Measurements from ENCODE around the gene GULP1. TPM values are rescaled to one million over a fixed set of nuclear protein-coding genes. Genes with fewer than 3 reads are reported as not detected.
A peak's percentile ranks its signal among the peaks of the same experiment; 100 is the strongest.
"Not testable (repeated sequence)": the region's sequence is repeated elsewhere in the genome, so short reads cannot be mapped to it uniquely, and the experiment has no call there.

The GULP1 gene
- total RNA-seq, 2 experiments from 2014 or later, result not detected

GRCh38 chr2:188519136-188519535 lies 227.5 kb downstream of the GULP1 start:
- ATAC-seq, result no peak
- H3K27ac Mint-ChIP-seq, result no peak overlapping the region
- DNase-seq, result no peak
- H3K9me3 Mint-ChIP-seq (ENCODE audit: insufficient read depth), result no peaks in the 10 kb centered on the region
- no peaks in the 10 kb centered on the region for H3K36me3 Mint-ChIP-seq (ENCODE audit: low read depth)
- no peaks in the 10 kb centered on the region for H3K27me3 Mint-ChIP-seq (ENCODE audit: low read depth)
- ChIA-PET POLR2A (no interaction called here), CTCF (no interaction called here)
- H3K4me1 Mint-ChIP-seq (ENCODE audit: low read depth), result no peaks in the 10 kb centered on the region
- H3K4me3 Mint-ChIP-seq, result no peak overlapping the region

GRCh38 chr2:188522517-188522916 lies 230.8 kb downstream of the GULP1 start:
- Mint-ChIP-seq H3K36me3 (ENCODE audit: low read depth) (no peaks in the 10 kb centered on the region), H3K9me3 (ENCODE audit: insufficient read depth) (no peaks in the 10 kb centered on the region), H3K27ac (no peak overlapping the region), H3K27me3 (ENCODE audit: low read depth) (no peaks in the 10 kb centered on the region), H3K4me1 (ENCODE audit: low read depth) (no peaks in the 10 kb centered on the region), H3K4me3 (no peak overlapping the region)
- DNase-seq (no peak), ATAC-seq (no peak)
- ChIA-PET POLR2A (no interaction called here), CTCF (no interaction called here)

DNA sequence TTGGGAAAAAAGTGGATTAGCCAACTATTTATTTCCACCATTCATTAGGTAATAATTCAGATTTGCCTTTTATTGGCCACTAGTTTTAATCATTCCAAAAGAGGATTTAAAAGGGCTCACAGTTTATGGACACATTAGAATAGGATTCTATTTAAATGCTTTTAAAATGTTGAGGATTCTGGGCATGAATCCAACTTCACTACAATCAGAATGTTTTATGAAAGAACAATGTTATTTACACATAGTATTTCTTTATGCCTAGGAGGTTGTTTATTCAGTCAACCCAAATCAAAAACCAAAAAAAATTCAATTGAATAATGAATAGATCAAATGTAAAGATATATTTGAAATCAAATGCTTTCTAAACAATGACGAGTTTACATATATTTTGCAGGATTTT lies 232.2 kb downstream of the GULP1 start:
- H3K27me3 Mint-ChIP-seq (ENCODE audit: low read depth), result no peaks in the 10 kb centered on the region

GRCh38 chr2:188524519-188525113 lies 232.9 kb downstream of the GULP1 start:
- ChIA-PET CTCF (interaction anchor here (0.7 to 2.4 kb wide), 3 partner anchors 10 to 1025 kb away, joined by 3 to 7 read pairs (median 3); no protein-coding TSS in a partner anchor), POLR2A (no interaction called here)
- no peak overlapping the region for H3K27ac Mint-ChIP-seq
- no peak overlapping the region for H3K4me3 Mint-ChIP-seq
- no peaks in the 10 kb centered on the region for H3K36me3 Mint-ChIP-seq (ENCODE audit: low read depth)
- H3K4me1 Mint-ChIP-seq (ENCODE audit: low read depth), result no peaks in the 10 kb centered on the region
- H3K9me3 Mint-ChIP-seq (ENCODE audit: insufficient read depth), result no peaks in the 10 kb centered on the region
- no peaks in the 10 kb centered on the region for H3K27me3 Mint-ChIP-seq (ENCODE audit: low read depth)
- ATAC-seq, result no peak
- DNase-seq, result peak; percentile 32

More for the DNA sequence above, 232.2 kb downstream of the GULP1 start:
- ChIA-PET CTCF (interaction anchor here (0.7 to 2.4 kb wide), 3 partner anchors 10 to 1024 kb away, joined by 3 to 7 read pairs (median 3); no protein-coding TSS in a partner anchor), POLR2A (no interaction called here)
- Mint-ChIP-seq H3K4me1 (ENCODE audit: low read depth) (no peaks in the 10 kb centered on the region), H3K9me3 (ENCODE audit: insufficient read depth) (no peaks in the 10 kb centered on the region), H3K36me3 (ENCODE audit: low read depth) (no peaks in the 10 kb centered on the region), H3K4me3 (no peak overlapping the region), H3K27ac (no peak overlapping the region)
- no peak for ATAC-seq
- DNase-seq, result no peak

DNA sequence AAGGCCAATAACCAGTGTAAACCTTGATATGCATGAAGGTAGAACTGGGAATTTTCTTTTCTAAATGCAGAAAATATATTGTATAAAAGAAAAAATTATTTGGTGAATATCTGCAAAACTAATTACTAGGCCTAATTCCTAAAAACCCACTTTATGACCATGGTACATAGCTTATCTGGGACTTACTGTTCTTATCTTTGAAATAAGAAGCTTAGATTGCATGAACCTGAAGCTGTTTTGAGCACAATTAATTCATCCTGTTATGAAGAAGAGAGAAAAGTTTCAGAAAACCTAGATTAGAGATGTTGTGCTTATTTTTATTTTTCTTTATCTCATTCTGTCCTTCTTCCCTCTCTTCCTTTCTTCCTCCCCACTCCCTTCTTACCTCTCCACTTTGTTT lies 235.0 kb downstream of the GULP1 start:
- ChIA-PET POLR2A (no interaction called here), CTCF (interaction anchor here (0.9 kb wide), 1 partner anchor 885 kb away, joined by 3 read pairs; no protein-coding TSS in a partner anchor)
- H3K4me3 Mint-ChIP-seq, result no peak overlapping the region

GRCh38 chr2:188527141-188527540 lies 235.5 kb downstream of the GULP1 start:
- CTCF ChIA-PET, result interaction anchor here (0.9 kb wide), 1 partner anchor 885 kb away, joined by 3 read pairs; no protein-coding TSS in a partner anchor

More for the DNA sequence above, 235.0 kb downstream of the GULP1 start:
- ATAC-seq, result no peak
- H3K9me3 Mint-ChIP-seq (ENCODE audit: insufficient read depth), result no peaks in the 10 kb centered on the region
- no peak overlapping the region for H3K27ac Mint-ChIP-seq
- H3K27me3 Mint-ChIP-seq (ENCODE audit: low read depth), result no peaks in the 10 kb centered on the region
- no peaks in the 10 kb centered on the region for H3K4me1 Mint-ChIP-seq (ENCODE audit: low read depth)
- no peak for DNase-seq
- no peaks in the 10 kb centered on the region for H3K36me3 Mint-ChIP-seq (ENCODE audit: low read depth)

DNA sequence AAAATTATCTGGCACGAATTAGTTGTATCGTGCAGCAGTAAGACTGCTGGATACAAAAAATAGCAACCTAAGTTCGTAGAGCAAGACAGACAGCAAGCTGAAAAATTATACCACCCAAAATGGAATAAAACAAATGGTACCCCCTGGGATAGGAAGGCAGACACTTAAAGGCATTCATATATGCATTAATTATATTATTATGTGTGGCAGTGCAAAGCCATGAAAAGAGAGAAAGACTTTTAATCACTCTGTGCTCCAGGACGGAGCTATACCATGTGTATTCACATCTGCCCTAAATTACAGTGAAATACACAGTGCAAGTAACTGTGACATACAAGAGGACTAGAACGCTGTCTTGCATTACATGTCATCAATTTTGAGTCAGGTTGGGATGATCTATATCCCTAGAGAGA lies 235.9 kb downstream of the GULP1 start:
- DNase-seq (no peak), ATAC-seq (no peak)
- Mint-ChIP-seq H3K36me3 (ENCODE audit: low read depth) (no peaks in the 10 kb centered on the region), H3K9me3 (ENCODE audit: insufficient read depth) (no peaks in the 10 kb centered on the region), H3K4me1 (ENCODE audit: low read depth) (no peaks in the 10 kb centered on the region), H3K4me3 (no peak overlapping the region), H3K27me3 (ENCODE audit: low read depth) (no peaks in the 10 kb centered on the region), H3K27ac (no peak overlapping the region)
- ChIA-PET POLR2A (no interaction called here), CTCF (interaction anchor here (0.9 kb wide), 1 partner anchor 884 kb away, joined by 3 read pairs; no protein-coding TSS in a partner anchor)

More at GRCh38 chr2:188527141-188527540, 235.5 kb downstream of the GULP1 start:
- Mint-ChIP-seq H3K4me3 (no peak overlapping the region), H3K9me3 (ENCODE audit: insufficient read depth) (no peaks in the 10 kb centered on the region), H3K36me3 (ENCODE audit: low read depth) (no peaks in the 10 kb centered on the region), H3K27me3 (ENCODE audit: low read depth) (no peaks in the 10 kb centered on the region), H3K27ac (no peak overlapping the region), H3K4me1 (ENCODE audit: low read depth) (no peaks in the 10 kb centered on the region)
- POLR2A ChIA-PET, result no interaction called here
- ATAC-seq (no peak), DNase-seq (no peak)

DNA sequence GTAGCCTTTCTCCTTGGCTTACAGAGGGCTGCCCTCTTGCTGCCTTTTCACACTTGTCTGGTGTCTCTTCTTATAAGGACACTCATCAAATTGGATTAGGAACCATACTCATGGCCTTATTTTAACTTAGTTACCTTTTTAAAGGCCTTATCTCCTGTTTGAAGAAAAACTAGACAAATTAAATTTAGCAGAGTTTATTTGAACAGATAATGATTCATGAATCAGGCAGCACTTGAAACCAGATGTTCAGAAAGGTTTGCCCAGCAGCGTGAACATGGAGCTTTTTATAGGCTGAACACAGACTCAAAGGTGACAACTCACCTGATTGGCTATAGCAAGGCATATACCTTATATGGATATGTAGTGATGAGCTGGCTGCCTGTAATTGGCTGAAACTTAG lies 238.0 kb downstream of the GULP1 start:
- H3K9me3 Mint-ChIP-seq (ENCODE audit: insufficient read depth), result no peaks in the 10 kb centered on the region
- no peak overlapping the region for H3K27ac Mint-ChIP-seq
- no peaks in the 10 kb centered on the region for H3K4me1 Mint-ChIP-seq (ENCODE audit: low read depth)
- no peak for ATAC-seq
- H3K4me3 Mint-ChIP-seq, result no peak overlapping the region
- DNase-seq, result no peak
- no peaks in the 10 kb centered on the region for H3K36me3 Mint-ChIP-seq (ENCODE audit: low read depth)
- H3K27me3 Mint-ChIP-seq (ENCODE audit: low read depth), result no peaks in the 10 kb centered on the region
- CTCF ChIA-PET, result no interaction called here
- POLR2A ChIA-PET, result no interaction called here

DNA sequence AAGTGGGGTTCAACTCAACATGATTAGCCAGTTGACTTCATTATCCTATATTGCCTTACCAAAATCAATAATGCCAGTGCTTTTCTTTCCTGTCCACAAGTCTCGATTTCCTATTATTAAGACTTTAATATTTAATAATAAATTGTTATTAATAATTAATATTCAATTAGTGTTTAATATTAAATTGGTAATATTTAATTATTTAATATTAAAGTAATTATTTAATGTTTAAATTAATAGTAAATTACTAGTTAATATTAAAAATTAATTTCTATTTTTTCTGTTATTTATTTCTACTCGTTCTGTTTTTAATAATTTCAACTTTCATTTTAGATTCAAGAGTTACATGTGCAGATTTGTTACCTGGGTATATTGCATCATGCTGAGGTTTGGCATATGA lies 243.2 kb downstream of the GULP1 start:
- CTCF ChIA-PET, result no interaction called here
- POLR2A ChIA-PET, result no interaction called here
- no peak for DNase-seq
- no peak overlapping the region for H3K4me3 Mint-ChIP-seq
- H3K27ac Mint-ChIP-seq, result no peak overlapping the region
- ATAC-seq, result no peak
- no peaks in the 10 kb centered on the region for H3K27me3 Mint-ChIP-seq (ENCODE audit: low read depth)
- H3K4me1 Mint-ChIP-seq (ENCODE audit: low read depth), result no peaks in the 10 kb centered on the region
- H3K9me3 Mint-ChIP-seq (ENCODE audit: insufficient read depth), result no peaks in the 10 kb centered on the region
- no peaks in the 10 kb centered on the region for H3K36me3 Mint-ChIP-seq (ENCODE audit: low read depth)

DNA sequence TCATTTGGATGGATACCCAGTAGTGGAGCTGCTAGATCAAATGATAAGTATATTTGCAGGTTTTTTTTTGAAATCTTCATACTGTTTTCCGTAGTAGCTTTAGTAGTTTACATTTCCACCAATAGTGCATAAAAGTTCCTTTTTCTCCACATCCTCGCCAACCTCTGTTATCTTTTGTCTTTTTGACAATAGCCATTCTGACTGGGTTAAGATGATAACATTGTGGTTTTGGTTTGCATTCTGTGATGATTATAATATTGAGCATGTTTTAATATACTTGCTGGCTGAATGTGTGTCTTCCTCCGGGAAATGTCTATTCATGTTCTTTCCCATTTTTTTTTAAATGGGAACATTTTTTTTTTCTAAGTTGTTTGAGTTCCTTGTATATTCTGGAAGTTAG lies 260.0 kb downstream of the GULP1 start:
- POLR2A ChIA-PET, result no interaction called here
- Mint-ChIP-seq H3K27ac (no peak overlapping the region), H3K4me1 (ENCODE audit: low read depth) (no peaks in the 10 kb centered on the region), H3K9me3 (ENCODE audit: insufficient read depth) (no peaks in the 10 kb centered on the region), H3K4me3 (no peak overlapping the region), H3K27me3 (ENCODE audit: low read depth) (no peaks in the 10 kb centered on the region), H3K36me3 (ENCODE audit: low read depth) (no peaks in the 10 kb centered on the region)
- DNase-seq (no peak), ATAC-seq (no peak)
- CTCF ChIA-PET, result no interaction called here

DNA sequence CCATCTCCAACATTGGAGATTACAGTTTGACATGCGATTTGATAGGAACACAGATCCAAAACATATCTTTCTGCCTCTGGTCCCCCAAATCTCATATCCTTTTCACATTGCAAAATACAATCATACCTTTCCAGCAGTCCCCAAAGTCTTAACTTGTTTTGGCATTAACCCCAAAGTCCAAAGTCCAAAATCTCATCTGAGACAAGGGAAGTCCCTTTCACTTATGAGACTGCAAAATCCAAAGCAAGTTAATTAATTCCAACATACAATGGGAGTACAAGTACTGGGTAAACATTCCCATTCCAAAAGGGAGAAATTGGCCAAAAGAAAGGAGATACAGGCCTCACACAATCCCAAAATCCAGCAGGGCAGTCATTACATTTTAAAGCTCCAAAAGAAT lies 265.4 kb downstream of the GULP1 start:
- H3K36me3 Mint-ChIP-seq (ENCODE audit: low read depth), result no peaks in the 10 kb centered on the region
- H3K27ac Mint-ChIP-seq, result no peak overlapping the region
- ATAC-seq (no peak), DNase-seq (no peak)
- POLR2A ChIA-PET, result no interaction called here
- H3K4me3 Mint-ChIP-seq, result no peak overlapping the region
- CTCF ChIA-PET, result no interaction called here
- peaks cover 9% of the 10 kb centered on the region for H3K9me3 Mint-ChIP-seq (ENCODE audit: insufficient read depth)
- H3K4me1 Mint-ChIP-seq (ENCODE audit: low read depth), result no peaks in the 10 kb centered on the region
- H3K27me3 Mint-ChIP-seq (ENCODE audit: low read depth), result no peaks in the 10 kb centered on the region

DNA sequence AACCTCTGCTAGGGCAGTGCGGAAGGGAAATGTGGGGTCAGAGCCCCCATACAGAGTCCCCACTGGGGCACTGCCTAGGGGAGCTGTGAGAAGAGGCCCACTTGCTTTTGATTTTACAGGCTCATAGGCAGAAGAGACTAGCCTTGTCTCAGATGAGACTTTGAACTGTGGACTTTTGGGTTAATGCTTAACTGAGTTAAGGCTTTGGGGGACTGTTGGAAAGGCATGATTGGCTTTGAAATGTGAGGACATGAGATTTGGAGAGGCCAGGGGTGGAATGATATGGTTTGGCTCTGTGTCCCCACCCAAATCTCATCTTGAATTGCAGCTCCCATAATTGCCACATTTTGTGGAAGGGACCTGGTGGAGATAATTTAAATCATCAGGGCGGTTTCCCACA lies 267.8 kb downstream of the GULP1 start:
- CTCF ChIA-PET; POLR2A ChIA-PET; H3K9me3 Mint-ChIP-seq (ENCODE audit: insufficient read depth): not testable (repeated sequence)

DNA sequence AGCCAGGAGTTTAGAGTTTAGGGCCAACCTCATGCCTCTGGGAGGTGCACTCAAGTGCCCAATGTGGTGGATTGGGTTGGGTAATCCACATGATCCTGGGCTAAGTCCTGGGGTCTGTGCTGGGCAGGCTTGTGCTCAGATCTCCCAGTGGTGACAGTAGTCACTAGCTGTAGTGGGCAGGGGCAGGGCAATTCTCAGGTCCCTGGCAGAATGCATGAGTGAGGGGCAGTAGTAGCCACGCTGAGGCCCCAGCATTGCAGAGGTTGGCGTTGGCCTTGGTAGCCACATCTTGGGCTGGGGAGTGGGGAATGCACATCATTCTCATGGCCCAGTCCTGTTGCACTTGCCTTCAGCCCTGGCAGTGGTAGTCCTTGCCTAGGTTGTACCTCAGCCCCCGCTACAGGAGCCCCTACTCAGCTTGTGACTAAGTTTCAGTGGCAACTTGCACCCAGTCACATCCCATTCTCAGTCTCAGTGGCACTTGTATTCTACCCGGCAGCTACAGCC lies 269.9 kb downstream of the GULP1 start:
- ChIA-PET CTCF (no interaction called here), POLR2A (no interaction called here)
- no peaks in the 10 kb centered on the region for H3K36me3 Mint-ChIP-seq (ENCODE audit: low read depth)
- H3K27me3 Mint-ChIP-seq (ENCODE audit: low read depth), result no peaks in the 10 kb centered on the region
- DNase-seq, result no peak
- H3K9me3 Mint-ChIP-seq (ENCODE audit: insufficient read depth), result peaks cover 9% of the 10 kb centered on the region
- ATAC-seq, result no peak
- no peaks in the 10 kb centered on the region for H3K4me1 Mint-ChIP-seq (ENCODE audit: low read depth)
- H3K4me3 Mint-ChIP-seq, result no peak overlapping the region
- no peak overlapping the region for H3K27ac Mint-ChIP-seq

More for the DNA sequence above, 267.8 kb downstream of the GULP1 start:
- H3K4me1 Mint-ChIP-seq (ENCODE audit: low read depth); H3K36me3 Mint-ChIP-seq (ENCODE audit: low read depth); ATAC-seq; H3K27me3 Mint-ChIP-seq (ENCODE audit: low read depth); H3K27ac Mint-ChIP-seq; DNase-seq; H3K4me3 Mint-ChIP-seq: not testable (repeated sequence)
